ENCODE results near the gene SLC16A2.

- no peak for TF ChIP-seq EZH2 (optimal IDR thresholded peaks at IDR 0.05; ENCODE audit: low read depth, low read length)
- TF ChIP-seq CTCF (IDR thresholded peaks at IDR 0.05; ENCODE audit: low read length), result no peak
- no peak for TF ChIP-seq EZH2phosphoT487 (IDR thresholded peaks at IDR 0.05; ENCODE audit: low read length)
Observed at GRCh38 chrX:74534569-74535038, 113.3 kb downstream of the SLC16A2 start.

Data from MM.1S (cell line).